IPS-NIHi7 (cell line): Measurements from ENCODE around the gene GPRC5B.

ENCODE experiments used
- DNase-seq: peaks from one replicate; pipeline ENCODE4 v3.0.0; 2012; ENCODE audit warnings: mixed read lengths; ENCODE audit errors: extremely low spot score

The GPRC5B gene

DNA sequence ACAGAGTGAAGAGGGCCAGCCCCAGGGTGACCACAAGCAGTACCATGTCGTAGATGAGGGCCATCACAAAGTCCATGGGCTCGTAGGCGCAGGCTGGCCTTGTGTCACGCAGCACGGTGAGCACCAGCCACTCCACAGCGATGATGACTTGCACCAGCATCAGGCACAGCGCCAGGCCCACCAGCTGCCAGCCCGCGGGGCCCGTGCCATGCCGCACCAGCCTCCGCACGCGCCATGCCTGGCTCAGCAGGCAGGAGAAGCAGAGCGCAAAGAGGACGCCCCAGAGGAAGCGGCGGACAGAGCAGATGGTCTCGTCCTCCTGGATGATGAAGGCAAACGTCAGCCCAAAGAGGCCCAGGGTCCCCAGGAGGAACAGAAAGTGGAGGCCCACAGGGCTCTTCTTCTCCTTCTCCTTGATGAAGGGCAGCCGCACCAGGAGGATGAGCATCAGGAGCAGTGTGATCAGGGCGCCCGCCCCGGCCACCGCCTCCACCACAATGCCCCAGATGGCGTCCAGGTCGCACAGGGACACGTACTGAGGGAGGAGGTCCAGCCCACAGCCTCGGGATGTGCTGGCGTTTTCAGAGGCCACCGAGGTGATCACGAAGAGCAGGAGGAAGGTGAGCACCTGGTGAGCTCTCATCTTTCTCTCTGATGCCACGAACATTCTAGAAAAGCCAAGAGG lies 12.3 kb downstream of the GPRC5B start:
- DNase-seq, result no peak

DNA sequence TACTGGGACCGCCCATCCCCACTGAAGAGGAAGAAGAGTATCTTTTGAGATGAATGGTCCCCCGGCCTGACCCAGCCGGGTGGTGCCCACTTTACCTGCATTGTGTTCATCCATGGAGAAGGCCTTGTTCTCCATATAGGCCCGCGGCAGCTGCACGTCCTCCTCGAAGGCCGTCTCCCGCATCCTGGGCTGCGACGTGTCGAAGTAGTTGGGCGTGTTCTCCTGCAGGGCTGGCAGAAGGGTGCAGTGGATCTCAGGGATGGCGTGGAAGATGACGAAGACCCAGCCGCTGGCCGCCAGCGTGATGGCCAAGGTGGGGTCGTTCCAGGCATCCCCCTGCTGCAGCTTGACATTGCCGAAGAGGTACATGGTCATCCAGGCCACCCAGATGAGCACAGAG lies 12.9 kb downstream of the GPRC5B start:
- DNase-seq, result no peak

DNA sequence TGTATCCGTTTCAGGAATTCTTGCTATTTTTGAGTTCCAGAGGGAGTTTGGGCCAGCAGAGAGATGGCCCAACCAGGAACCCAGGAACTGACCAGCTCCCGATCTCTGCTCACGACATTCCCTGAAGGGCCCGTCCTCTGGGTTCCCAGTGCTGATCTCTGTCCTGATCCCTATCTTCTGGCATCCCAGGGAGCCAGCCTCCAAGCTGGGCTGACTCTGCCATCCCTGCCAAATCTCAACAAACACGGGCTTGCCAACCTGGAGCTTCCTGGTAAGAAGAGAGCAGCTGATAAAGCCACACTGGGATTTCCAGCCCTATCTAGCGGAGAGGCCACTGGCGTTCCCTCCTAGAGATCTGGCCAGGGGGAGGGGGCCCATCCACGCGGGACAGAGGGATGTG lies 16.2 kb downstream of the GPRC5B start:
- DNase-seq, result no peak

DNA sequence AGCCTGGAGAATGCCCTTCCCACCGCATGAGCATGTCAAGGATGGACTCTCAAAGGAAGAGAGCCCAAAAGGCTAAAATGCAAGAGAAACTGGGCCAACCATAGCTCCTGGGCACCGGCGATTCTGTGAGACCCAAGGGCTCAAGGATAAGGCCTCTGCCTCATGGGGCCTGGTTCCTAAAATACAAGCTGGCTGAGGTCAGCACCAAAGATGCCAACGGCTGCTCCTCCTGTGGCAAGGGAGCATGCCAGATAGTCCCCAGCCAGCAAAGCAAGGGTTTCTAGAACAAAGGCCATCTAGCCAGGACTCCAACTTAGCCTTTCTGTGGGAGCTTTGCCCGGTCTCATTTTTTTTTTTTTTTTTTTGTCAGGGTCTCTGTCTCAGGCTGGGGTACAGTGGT lies 20.1 kb downstream of the GPRC5B start:
- DNase-seq, result no peak

DNA sequence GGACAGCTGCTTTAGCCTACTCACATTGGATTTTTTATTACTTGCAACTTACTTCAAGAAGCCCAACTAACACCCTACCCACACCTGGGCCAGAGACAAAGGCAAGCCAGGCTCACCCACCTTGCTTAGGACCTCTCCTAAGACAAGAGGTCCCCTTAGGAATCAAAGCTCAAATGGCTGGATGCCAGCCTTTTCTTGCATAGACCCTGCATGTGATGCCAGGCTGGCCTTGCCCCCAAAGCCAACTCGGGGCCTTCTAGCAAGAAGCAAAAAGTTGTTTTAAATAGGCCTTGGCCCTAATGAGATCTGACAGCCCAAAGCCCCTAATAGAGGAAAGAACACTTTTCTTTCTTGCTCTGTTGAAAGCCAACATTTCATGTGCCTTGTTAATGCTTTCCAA lies 20.7 kb downstream of the GPRC5B start:
- no peak for DNase-seq

DNA sequence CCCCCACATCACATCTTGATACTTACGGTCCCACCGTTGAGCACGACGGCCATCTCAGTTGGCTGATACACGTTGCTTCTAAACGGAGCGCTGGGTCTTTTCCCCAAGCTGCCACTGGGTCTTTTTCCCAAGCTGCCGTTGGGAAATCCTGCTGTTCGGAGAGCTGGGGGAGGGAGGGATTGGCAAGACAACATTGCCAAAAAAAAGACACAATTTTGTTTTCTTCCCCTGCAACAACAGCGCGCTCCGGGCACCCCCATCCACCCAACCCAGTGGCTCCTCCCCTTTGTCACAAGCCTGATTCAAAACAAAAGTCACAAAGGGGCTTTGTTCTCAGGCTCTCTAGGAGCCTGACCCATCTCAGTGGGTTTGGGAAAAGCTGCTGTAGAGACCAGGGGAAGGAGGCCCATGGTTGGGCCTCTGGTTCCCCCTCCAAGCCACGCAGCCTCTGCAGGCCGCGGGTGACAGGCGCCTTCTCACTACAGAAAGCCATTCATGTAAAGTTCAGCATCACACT lies 22.8 kb downstream of the GPRC5B start:
- peak; percentile 60 for DNase-seq

DNA sequence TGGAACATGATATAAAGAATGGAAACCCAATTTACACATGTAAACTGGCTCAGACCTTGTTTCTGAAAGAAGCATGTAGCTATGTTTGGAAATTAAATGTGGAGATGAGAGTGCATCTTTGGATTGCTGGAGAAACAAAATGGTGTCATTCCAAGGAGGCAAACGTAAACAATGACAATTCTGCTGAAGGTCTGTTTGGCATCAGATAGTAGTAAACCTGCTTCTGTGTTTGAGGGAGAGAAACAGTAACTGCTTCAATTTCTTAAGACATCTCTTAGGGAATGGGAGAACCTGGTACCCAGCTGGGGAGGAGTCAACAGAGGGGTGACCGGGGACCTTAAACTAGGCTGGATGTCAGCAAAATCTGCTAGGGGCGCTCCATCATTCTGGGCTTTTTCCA lies 23.5 kb downstream of the GPRC5B start:
- no peak for DNase-seq

DNA sequence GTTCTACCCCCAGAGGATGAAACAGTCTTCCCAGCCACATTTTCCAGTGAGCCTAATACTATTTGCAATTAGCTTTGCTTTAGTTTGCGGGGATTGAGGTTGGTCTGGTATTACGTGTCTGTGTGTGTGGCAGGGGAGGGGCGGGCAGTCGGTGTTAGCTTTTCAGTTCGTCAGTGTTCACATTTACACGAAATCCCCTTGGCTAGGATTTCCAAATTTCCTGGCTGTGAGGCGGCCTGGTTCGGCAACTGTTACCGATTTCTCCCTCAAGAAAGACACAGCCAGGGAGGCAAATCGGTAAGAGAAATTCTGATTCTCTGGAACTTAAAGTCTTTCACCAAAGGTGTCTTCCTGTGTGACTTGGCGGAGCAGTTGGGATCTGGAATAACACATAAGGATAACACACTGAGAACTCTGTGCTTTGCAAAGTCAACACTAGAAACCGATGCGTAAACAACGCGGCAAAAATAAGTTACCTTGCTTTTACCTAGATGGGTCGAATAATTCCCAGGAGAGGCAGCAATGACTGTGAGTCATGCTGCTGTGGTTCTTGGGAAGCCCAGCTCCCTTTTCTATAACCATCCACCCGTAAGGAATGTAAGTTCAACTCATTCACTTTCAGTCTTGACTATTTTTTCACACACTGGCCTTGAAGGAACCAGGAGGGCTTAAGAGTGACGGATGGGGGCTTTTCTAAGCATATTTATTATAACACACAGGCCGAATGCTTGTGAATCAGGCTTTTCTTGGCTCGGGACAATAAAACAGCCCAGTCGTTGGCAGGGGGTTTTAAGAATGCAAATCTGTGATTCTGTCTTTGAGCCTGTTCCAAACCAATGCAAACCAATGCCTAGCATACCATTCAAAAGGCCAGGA lies 24.2 kb downstream of the GPRC5B start:
- DNase-seq, result peak; percentile 59

DNA sequence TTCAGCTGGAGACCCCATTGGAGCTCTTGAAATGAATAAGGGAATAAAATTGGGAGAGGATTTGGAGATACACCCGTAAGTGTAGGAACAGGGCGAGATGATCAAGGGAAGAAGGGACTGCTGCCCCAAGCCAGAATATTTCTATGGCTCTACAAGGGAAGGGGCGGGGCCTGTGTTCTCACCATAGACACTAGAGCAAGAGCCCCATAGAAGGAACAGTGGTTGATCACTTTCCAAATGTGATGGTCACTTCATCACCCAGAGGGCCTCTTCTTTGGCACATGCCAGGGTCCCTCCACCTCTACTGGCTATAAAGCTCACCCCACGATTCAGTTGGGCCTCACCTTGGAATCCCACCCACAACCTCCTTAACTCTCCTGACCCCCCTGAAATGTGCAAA lies 25.0 kb downstream of the GPRC5B start:
- DNase-seq, result no peak

DNA sequence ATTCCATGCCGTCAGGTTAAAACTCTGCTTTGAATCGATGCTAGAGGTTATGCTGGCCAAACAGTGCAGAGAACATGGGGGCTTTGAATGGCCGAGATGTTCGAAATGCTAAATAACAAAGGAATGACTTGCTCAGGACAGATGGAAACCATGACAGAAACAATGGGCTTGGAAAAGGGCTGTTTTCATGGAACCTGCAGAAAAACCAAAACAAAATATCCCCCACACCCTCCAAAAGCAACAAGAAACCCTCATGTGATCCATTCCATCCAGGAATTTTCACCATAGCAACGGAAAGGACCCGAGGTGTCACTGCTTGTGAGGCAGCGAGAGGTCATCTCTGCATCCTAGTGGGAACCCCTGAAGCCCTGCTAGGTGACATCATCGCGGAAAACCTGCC lies 25.5 kb downstream of the GPRC5B start:
- no peak for DNase-seq

DNA sequence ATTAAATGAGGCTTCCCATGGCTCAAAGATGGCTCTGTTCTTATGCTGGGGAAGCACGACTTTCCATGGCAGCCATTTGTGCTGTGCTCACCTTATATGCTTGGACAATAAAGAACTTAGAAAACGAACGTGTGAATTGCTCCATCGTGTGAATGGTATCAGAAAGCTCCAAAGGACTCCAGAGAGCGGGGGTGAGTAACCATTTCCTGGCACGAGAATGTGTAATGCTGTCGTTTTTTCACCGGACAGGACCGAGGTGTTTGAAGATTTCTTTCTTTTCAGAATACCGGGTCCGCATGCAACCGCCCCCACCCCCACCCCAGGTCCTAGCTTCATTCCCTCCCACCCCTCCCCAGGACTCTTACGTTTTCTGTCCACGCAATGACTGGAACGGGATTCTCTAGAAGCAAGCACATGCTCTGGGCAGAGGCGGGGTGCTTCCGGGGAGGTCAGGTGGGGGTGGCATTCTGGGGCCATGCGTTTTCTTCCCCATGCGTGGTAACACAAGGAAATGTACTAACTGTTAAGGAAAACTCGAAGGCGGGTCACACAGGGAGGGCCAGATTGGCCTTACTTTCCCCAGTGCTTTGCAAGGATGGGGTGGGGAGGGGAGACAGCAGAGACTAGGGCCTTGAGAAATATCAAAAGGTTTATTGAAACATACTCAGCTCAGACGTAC lies 26.2 kb downstream of the GPRC5B start:
- no peak for DNase-seq

DNA sequence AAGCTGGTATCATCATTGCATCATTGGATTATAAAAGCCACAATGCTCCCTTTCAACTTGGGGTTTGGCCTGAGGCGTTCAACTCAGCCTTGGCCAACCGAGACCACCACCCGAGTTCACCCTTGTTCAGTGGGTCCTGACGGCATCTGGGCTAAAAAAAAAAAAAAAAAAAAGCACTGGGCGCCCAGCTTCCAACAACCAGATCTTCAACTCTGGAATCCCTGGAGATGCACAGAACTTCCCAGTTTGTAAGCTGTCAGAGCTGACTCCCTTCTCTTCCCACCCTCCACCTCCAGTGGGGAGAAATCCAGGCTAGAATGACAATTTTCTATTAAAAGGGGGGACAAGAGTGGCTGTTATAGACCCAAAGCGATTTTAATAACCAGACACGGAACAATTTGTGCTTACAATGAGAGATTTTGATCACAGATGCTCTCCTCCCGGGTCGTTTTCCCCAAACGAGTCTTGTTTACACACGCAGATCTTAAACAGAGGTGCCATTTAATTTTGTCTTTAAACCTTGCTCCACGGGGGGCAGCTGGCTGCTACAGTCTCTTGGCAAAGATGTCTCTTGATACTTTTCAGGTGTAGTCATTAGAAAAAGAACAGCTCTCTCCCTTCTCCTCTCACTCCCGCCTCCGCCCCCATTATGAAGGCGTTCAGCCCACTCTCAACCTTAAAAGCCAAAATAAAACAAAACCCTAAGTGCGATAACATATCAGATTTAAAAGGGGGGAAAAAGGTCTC lies 26.9 kb downstream of the GPRC5B start:
- DNase-seq, result no peak

DNA sequence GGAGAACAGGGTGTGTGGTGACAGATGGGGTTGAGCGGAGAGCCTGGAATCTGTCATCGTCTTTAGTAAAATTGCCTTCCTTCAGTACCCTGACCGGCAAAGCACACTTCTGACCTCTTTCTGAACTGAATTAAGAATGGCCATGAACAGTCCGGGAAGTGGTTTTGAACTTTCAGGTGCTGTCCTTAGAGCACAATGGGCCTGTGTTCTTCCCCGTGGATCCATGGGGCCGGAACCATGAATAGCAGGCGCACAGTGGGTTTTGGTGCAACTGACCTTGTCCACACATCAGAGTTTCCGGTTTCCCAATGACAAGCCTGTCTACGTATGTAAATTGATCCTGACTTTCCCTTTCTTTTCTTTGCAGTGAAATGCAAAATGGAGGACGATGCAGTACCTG lies 28.5 kb downstream of the GPRC5B start:
- no peak for DNase-seq

DNA sequence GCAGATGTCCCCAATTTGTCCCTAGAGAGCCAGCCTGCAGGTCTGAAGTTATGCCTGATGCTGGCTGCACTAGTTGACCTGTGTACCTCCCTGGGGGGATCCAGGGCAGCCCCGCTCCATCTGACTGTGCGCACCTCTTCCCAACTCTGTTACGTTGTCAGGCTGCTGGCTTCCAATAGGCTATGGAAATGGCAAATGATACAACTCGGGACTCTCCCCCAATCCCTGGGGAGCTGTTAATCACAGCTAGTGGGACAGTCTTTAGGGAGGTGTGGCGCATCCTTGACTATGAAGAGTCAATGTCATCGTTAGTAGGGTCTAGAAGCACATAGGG lies 30.1 kb downstream of the GPRC5B start:
- peak; percentile 36 for DNase-seq

DNA sequence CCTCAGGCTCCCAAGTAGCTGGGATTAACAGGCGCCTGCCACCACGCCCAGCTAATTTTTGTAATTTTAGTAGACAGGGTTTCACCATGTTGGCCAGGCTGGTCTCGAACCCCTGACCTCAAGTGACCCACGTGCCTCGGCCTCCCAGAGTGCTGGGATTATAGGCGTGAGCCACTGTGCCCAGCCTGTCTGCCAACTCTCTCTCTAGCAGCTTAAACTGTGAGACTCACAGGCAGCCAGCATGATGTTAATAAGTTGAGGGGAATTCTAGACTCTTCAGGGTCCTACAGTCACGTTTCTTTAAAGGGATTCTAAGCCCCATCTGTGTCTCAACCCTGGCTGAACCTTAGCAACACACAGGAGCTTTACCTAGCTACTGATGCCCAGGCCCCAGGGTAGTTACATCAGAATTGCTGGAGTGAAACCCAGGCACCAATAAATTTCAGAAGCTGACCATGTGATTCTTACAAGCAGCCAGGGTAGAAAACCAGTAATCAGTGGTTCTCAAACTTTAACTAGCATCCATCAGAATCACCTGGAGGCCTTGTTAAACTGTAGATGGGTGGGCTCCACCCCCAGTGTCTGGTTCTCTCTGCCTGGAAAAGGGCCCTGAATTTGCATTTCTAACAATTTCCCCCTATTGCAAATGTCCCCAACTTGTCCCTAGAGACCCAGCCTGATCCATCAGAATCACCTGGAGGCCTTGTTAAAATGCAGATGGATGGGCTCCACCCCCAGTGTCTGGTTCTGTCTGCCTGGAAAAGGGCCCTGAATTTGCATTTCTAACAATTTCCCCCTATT lies 30.7 kb downstream of the GPRC5B start:
- no peak for DNase-seq

DNA sequence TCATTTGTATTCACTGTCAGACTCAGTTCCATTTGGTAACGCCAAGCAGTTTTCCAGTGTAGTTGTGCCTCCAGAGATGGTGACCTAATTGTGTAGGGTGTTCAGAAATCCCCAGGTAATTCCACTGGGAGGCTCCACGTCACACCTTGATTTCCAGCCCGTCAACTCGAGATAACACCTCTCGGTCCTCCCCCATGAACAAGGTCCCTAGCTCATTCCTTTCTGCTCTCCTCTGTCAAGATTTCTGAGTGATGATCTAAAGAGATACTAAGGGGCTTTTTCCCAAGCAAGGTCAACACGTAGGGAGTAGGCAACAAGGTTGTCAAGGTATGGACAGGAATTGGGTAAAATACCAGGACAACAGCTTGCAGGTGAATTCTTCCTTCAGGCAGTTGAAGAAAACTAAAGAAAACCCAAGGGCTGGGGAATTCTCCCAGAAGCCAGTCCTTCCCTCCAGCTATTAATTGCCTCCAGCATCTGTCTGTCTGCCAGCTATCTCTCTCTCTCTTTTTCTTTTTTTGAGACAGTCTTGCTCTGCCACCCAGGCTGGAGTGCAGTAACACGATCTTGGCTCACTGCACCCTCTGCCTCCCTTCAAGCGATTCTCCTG lies 31.4 kb downstream of the GPRC5B start:
- no peak for DNase-seq

DNA sequence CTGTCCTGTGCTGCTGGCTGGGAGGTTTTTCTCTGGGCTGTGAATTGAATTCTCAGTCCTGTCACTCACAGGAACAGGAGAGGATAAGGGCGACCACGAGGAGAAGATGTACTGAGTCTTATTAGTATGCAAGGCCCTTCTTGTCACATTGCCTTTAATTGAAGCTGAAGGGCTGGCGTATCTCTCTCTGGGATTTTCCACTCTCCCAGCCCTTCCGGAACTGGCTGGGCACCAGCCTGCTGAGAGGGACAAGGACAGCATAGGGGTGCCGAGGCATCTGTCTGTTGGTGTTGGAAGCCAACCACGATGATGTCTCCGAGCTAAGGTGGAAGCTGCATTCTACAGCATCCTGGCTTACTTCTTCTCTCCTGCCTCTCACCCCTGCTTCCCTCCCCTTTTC lies 33.2 kb downstream of the GPRC5B start:
- DNase-seq, result no peak

DNA sequence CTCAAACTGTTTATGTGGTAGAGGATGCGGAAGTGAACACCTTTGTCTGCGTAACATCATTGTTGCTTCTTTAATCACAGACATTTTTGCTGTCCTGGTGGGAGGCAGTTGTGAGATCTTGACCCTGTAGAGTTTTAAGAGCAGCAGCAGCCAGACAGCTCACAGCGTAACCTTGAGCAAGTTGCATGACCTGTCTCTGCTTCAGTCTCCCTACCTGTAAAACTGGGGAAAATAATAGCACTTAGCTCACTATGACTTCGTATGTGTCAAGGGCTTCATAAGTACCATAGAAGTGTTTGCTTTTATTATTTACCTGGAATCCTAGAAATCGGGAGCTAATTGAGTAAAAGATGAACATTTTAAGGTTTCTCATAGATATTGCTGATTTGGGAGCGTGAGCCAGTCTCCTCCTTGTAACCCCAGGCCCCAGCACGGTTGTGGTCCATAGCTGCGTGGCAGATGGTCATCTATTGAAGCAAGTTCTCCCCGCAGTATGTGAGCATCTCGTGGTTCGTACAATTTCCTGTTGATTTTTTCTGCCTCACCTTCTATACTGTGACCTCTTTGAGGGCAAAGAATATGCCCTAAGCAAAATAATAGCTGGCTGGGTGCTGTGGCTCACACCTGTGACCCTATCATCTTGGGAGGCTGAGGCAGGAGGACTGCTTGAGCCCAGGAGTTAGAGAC lies 34.4 kb downstream of the GPRC5B start:
- no peak for DNase-seq

DNA sequence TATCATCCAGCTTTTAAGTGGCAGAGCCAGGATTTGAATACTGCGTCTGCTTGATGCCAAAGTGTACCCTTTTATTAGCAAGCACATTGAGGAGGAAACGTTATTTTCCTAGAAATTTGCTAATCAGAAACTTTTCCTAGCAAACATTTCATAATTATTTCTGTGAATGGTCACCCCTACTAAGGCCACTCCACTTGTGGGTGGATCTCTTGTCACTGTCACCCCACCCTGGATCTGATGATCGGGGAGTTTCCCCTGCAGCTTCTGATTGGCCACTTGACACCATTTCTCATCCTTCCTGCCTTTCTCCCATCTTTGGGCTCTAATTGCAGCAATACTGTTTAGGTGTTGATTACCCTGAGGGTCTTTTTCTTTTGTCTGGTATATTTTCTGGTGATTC lies 35.9 kb downstream of the GPRC5B start:
- no peak for DNase-seq

DNA sequence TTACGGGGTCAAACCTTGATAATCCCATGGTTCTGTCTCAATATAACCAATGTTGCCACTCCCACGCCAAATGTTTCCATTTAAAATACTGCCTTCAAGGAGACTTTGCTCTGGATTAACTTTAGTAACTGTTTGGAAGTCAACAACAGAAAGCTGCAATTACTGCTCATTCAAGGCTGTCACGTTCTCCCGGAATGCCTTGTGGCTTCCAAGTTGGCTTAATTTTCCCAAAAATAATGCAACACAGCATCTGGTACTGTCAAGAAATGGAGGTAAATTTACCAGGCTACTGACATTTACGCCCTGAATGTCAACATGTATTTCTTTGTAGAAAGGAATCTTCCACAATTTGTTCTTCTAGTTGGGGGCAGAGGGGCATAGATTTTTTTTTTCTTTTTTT lies 38.2 kb downstream of the GPRC5B start:
- DNase-seq, result no peak
